Fibroblast of mammary gland (primary cell): Measurements from ENCODE around the gene MUC20.

ENCODE experiments used
- DNase-seq: peaks from one replicate; pipeline ENCODE4 v3.0.0-alpha.2; 2010; ENCODE audit warnings: low read depth
- H3K4me3 ChIP-seq: 2 replicates; pipeline ENCODE4 v1.5.1; 2011; ENCODE audit warnings: low read depth, mild to moderate bottlenecking, low read length, moderate library complexity; ENCODE audit not compliant: control insufficient read depth
- TF ChIP-seq, protein P1 (sequence below): conservative IDR thresholded peaks from 2 replicates; pipeline ENCODE4 v1.5.1; 2011; ENCODE audit warnings: low read depth, low read length, inconsistent platforms; ENCODE audit not compliant: control insufficient read depth, insufficient read depth

MUC20 gene

DNA sequence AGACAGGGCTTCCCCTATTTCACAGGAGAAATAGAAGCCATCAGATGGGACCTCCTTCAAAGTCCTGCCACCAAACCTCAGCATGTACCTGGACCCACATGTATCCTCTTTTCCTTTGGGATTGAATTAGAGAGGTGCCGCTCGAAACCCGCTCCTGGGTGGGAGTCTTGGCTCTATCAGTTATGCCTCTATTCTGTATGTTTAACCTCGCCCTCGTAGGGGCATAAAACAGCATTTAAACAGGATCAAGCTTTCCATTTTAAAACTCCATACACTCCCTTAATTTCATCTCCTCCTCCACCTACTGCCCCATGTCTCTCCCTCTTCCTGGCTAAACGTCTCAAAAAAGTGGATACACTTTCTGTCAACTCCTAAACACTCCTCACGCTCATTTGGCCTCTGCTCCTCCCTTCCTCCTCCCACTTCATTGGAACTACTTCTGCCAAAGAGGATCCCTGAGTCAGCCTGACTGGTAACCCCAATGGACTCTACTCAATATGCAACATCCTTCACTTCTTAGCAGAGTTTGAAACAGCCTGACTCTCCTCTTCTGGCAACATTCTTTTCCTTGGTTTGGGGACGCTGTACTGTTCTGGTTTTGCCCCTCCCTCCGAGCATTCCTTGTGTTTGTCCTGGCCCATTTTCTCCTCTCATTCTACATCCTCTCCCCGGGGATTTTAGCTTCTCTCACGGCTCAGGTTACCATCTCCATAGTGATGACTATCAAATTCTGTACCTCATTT is 23.0 kb upstream of the MUC20 start:
- H3K4me3 ChIP-seq: no peak overlapping the region
- TF ChIP-seq, protein P1, sequence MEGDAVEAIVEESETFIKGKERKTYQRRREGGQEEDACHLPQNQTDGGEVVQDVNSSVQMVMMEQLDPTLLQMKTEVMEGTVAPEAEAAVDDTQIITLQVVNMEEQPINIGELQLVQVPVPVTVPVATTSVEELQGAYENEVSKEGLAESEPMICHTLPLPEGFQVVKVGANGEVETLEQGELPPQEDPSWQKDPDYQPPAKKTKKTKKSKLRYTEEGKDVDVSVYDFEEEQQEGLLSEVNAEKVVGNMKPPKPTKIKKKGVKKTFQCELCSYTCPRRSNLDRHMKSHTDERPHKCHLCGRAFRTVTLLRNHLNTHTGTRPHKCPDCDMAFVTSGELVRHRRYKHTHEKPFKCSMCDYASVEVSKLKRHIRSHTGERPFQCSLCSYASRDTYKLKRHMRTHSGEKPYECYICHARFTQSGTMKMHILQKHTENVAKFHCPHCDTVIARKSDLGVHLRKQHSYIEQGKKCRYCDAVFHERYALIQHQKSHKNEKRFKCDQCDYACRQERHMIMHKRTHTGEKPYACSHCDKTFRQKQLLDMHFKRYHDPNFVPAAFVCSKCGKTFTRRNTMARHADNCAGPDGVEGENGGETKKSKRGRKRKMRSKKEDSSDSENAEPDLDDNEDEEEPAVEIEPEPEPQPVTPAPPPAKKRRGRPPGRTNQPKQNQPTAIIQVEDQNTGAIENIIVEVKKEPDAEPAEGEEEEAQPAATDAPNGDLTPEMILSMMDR: no peak
- peak; percentile 95 for DNase-seq

DNA sequence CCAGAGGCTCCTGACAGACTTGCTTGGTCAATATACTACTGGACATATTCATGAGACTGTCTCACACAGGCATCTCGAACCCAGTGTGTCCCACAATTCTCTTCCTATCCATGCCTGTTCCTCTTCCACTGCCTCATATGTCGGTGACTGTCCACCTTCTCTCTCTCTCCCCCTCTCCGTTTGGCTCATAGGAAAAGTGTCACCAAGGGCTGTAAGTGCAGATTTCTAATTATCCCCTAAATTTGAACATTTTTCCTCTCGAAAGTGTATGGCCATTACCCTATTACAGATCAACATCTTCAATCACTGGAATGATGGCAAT is 22.5 kb upstream of the MUC20 start:
- DNase-seq: no peak
- TF ChIP-seq, protein P1: no peak
- H3K4me3 ChIP-seq: no peak overlapping the region

DNA sequence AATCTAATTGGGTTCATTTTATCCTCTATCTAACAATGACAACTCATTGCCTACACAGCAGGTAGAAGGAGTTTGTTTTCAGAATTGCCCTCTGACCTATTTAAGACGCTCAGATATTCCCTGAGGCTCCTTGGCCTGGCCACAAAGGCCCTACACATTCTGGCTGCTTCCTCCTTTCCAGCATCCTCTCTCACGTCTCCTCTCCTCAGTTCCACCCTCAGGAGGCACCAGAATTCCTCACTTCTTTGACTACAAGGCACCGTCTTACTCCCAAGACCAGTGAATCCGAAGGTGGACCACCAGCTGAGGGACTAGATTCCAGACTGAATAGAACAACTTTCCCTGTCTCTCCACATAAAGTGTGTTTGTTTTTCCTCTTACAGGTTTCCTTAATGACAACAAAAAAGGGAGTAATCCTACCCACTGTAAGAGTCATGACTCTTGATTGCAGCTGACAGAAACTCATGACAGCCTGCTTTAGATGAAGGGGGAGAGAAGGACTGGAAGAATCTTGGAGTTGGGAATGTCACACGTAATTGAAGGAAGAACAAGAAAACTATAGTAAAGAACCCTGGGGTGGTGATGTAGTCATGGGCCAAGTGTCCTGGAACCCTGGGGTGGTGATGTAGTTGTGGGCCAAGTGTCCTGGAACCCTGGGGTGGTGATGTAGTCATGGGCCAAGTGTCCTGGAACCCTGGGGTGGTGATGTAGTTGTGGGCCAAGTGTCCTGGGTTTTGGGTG is 22.0 kb upstream of the MUC20 start:
- DNase-seq: no peak
- TF ChIP-seq, protein P1: no peak
- no peak overlapping the region for H3K4me3 ChIP-seq

DNA sequence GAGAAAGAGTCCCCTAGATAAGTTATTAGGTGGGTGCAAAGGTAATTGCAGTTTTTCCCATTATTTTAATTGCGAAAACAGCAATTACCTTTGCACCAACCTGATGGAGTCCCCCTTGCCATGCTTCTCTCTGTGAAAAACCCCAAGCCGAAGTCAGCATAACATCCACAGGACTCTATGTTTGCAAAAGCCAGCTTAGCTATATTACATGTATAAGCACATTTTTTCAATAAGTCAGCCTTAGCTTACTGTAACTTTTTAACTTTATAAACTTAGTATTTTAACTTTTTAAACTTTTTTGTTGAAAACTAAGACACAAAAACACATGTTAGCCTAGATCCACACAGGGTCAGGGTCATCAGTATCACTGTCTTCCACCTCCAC is 21.4 kb upstream of the MUC20 start:
- H3K4me3 ChIP-seq: no peak overlapping the region
- TF ChIP-seq, protein P1: no peak
- DNase-seq: no peak

DNA sequence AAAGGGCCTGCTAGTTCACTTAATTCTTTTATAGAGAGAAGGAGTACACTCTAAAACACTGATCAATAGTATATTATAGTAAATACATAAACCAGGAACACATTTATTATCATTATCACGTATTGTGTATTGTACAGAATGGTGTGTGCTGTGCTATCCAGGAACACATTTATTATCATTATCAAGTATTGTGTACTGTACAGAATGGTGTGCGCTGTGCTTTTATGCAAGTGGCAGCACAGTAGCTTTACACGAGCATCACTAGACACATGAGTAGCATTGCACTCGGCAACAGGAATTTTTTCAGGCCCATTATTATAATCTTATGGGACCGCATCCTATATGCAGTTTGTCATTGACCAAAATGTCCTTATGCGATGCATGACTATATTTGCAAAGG is 20.9 kb upstream of the MUC20 start:
- peak; percentile 19 for DNase-seq
- no peak overlapping the region for H3K4me3 ChIP-seq
- TF ChIP-seq, protein P1: no peak

DNA sequence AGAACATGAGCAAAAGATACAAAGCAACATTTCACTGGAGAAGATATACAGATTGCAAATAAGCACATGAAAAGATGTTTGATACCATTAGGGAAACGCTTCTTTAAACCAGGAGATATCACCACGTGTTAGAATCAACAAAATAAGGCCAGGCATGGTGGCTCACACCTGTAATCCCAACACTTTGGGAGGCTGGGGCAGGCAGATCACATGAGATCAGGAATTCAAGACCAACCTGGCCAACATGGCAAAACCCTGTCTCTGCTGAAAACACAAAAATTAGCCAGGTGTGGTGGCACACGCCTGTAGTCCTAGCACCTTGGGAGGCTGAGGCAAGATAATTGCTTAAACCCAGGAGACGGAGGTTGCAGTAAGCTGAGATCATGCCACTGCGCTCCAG is 20.5 kb upstream of the MUC20 start:
- no peak overlapping the region for H3K4me3 ChIP-seq
- no peak for DNase-seq
- TF ChIP-seq, protein P1: no peak
